ENCODE results near the gene RFK. TPM values are rescaled to one million over a fixed set of nuclear protein-coding genes. Genes with fewer than 3 reads are reported as not detected.

RFK gene
- total and polyA plus RNA-seq, 2 of the 13 experiments (the other 11 are each of a cell fraction or from before 2014, with no cell fraction given), result 18.2 to 37.2 TPM

DNA sequence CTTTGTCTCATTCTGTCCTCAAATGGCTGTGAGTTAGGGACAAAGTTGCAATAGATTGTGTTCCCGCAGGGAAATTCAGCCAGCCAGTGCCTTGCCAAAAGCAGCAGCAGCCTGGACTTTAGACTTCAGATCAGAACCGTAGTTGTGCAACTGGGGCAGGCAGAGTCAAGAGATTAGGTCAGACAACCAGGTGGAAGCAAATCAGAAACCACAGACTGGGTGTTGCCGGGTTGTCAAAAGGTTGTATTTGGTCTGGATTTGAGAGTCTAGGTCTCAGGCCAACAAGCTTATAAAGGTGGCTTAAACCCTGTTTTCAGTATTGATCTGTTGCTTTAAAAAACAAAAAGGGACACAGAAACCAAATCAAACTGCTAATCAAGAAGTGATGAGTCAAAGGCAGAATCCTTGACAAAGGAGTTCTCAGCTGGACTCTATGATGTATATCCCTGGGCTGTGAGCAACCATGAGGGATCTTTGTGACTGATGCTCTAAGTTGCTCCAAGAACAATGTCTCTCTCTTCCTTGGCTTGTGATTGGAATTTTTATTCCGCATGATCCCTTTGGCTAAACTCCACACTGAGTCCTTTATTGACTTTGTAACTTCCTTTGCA, 20.9 kb downstream of the RFK start (continued):
- TF ChIP-seq, protein P1, sequence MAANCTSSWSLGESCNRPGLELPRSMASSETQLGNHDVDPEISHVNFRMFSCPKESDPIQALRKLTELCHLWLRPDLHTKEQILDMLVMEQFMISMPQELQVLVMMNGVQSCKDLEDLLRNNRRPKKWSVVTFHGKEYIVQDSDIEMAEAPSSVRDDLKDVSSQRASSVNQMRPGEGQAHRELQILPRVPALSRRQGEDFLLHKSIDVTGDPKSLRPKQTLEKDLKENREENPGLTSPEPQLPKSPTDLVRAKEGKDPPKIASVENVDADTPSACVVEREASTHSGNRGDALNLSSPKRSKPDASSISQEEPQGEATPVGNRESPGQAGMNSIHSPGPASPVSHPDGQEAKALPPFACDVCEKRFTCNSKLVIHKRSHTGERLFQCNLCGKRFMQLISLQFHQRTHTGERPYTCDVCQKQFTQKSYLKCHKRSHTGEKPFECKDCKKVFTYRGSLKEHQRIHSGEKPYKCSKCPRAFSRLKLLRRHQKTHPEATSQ (CRISPR knock-in tag; IDR thresholded peaks at IDR 0.05; ENCODE audit: borderline replicate concordance), result peak; percentile 87; the same call in 1 of the 2 replicates
- TF ChIP-seq CBFB (CRISPR knock-in tag; IDR thresholded peaks at IDR 0.05), result 0 out of 2 replicates have a peak, but pooled peaks have one; percentile 67
- TF ChIP-seq, protein P2, sequence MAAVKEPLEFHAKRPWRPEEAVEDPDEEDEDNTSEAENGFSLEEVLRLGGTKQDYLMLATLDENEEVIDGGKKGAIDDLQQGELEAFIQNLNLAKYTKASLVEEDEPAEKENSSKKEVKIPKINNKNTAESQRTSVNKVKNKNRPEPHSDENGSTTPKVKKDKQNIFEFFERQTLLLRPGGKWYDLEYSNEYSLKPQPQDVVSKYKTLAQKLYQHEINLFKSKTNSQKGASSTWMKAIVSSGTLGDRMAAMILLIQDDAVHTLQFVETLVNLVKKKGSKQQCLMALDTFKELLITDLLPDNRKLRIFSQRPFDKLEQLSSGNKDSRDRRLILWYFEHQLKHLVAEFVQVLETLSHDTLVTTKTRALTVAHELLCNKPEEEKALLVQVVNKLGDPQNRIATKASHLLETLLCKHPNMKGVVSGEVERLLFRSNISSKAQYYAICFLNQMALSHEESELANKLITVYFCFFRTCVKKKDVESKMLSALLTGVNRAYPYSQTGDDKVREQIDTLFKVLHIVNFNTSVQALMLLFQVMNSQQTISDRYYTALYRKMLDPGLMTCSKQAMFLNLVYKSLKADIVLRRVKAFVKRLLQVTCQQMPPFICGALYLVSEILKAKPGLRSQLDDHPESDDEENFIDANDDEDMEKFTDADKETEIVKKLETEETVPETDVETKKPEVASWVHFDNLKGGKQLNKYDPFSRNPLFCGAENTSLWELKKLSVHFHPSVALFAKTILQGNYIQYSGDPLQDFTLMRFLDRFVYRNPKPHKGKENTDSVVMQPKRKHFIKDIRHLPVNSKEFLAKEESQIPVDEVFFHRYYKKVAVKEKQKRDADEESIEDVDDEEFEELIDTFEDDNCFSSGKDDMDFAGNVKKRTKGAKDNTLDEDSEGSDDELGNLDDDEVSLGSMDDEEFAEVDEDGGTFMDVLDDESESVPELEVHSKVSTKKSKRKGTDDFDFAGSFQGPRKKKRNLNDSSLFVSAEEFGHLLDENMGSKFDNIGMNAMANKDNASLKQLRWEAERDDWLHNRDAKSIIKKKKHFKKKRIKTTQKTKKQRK (IDR thresholded peaks at IDR 0.05; ENCODE audit: low read length), result no peak
- TF ChIP-seq, protein P3, sequence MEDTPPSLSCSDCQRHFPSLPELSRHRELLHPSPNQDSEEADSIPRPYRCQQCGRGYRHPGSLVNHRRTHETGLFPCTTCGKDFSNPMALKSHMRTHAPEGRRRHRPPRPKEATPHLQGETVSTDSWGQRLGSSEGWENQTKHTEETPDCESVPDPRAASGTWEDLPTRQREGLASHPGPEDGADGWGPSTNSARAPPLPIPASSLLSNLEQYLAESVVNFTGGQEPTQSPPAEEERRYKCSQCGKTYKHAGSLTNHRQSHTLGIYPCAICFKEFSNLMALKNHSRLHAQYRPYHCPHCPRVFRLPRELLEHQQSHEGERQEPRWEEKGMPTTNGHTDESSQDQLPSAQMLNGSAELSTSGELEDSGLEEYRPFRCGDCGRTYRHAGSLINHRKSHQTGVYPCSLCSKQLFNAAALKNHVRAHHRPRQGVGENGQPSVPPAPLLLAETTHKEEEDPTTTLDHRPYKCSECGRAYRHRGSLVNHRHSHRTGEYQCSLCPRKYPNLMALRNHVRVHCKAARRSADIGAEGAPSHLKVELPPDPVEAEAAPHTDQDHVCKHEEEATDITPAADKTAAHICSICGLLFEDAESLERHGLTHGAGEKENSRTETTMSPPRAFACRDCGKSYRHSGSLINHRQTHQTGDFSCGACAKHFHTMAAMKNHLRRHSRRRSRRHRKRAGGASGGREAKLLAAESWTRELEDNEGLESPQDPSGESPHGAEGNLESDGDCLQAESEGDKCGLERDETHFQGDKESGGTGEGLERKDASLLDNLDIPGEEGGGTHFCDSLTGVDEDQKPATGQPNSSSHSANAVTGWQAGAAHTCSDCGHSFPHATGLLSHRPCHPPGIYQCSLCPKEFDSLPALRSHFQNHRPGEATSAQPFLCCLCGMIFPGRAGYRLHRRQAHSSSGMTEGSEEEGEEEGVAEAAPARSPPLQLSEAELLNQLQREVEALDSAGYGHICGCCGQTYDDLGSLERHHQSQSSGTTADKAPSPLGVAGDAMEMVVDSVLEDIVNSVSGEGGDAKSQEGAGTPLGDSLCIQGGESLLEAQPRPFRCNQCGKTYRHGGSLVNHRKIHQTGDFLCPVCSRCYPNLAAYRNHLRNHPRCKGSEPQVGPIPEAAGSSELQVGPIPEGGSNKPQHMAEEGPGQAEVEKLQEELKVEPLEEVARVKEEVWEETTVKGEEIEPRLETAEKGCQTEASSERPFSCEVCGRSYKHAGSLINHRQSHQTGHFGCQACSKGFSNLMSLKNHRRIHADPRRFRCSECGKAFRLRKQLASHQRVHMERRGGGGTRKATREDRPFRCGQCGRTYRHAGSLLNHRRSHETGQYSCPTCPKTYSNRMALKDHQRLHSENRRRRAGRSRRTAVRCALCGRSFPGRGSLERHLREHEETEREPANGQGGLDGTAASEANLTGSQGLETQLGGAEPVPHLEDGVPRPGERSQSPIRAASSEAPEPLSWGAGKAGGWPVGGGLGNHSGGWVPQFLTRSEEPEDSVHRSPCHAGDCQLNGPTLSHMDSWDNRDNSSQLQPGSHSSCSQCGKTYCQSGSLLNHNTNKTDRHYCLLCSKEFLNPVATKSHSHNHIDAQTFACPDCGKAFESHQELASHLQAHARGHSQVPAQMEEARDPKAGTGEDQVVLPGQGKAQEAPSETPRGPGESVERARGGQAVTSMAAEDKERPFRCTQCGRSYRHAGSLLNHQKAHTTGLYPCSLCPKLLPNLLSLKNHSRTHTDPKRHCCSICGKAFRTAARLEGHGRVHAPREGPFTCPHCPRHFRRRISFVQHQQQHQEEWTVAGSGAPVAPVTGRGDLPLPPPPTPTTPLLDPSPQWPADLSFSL (CRISPR knock-in tag; IDR thresholded peaks at IDR 0.05), result peak; percentile 50; the same call in 1 of the 2 replicates
- no peak for TF ChIP-seq ZNF24 (IDR thresholded peaks at IDR 0.05)
- no peak for TF ChIP-seq TAF1 (CRISPR knock-in tag; IDR thresholded peaks at IDR 0.05)
- TF ChIP-seq, protein P4, sequence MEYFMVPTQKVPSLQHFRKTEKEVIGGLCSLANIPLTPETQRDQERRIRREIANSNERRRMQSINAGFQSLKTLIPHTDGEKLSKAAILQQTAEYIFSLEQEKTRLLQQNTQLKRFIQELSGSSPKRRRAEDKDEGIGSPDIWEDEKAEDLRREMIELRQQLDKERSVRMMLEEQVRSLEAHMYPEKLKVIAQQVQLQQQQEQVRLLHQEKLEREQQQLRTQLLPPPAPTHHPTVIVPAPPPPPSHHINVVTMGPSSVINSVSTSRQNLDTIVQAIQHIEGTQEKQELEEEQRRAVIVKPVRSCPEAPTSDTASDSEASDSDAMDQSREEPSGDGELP (IDR thresholded peaks at IDR 0.05; ENCODE audit: borderline replicate concordance, low read depth), result peak; percentile 82
- TF ChIP-seq, protein P5, sequence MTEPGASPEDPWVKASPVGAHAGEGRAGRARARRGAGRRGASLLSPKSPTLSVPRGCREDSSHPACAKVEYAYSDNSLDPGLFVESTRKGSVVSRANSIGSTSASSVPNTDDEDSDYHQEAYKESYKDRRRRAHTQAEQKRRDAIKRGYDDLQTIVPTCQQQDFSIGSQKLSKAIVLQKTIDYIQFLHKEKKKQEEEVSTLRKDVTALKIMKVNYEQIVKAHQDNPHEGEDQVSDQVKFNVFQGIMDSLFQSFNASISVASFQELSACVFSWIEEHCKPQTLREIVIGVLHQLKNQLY (CRISPR knock-in tag; IDR thresholded peaks at IDR 0.05), result 0 out of 2 replicates have a peak, but pooled peaks have one; percentile 33
- TF ChIP-seq, protein P6, sequence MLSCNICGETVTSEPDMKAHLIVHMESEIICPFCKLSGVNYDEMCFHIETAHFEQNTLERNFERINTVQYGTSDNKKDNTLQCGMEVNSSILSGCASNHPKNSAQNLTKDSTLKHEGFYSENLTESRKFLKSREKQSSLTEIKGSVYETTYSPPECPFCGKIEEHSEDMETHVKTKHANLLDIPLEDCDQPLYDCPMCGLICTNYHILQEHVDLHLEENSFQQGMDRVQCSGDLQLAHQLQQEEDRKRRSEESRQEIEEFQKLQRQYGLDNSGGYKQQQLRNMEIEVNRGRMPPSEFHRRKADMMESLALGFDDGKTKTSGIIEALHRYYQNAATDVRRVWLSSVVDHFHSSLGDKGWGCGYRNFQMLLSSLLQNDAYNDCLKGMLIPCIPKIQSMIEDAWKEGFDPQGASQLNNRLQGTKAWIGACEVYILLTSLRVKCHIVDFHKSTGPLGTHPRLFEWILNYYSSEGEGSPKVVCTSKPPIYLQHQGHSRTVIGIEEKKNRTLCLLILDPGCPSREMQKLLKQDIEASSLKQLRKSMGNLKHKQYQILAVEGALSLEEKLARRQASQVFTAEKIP (CRISPR knock-in tag; IDR thresholded peaks at IDR 0.05; ENCODE audit: borderline replicate concordance), result no peak
- TF ChIP-seq ZKSCAN8 (CRISPR knock-in tag; IDR thresholded peaks at IDR 0.05; ENCODE audit: borderline replicate concordance), result no peak
- peak; percentile 76 for TF ChIP-seq CCAR2 (optimal IDR thresholded peaks at IDR 0.05; ENCODE audit: low read depth, low read length)
- TF ChIP-seq ZNF672 (CRISPR knock-in tag; IDR thresholded peaks at IDR 0.05), result no peak
- 0 out of 2 replicates have a peak, but pooled peaks have one; percentile 52 for TF ChIP-seq ZNF567 (CRISPR knock-in tag; IDR thresholded peaks at IDR 0.05; ENCODE audit: borderline replicate concordance)

All from HepG2 (cell line).